Cardiac fibroblast (primary cell): ENCODE data around the gene FAIM2.

Source experiments
- DNase-seq, 2 donors: peaks; one replicate each; pipeline versions ENCODE4 v3.0.0 to v3.0.0-alpha.2; 2010; ENCODE audit warnings: low read depth in 2 of 2
- H3K4me3 ChIP-seq, 2 donors: replicated peaks in 1 of 2; 1 replicate in 1 of 2; 2 replicates in 1 of 2; pipeline ENCODE4 v1.5.1; 2011; ENCODE audit warnings: low read depth in 2 of 2, low read length in 2 of 2, mild to moderate bottlenecking in 2 of 2, moderate library complexity in 1 of 2
- CTCF ChIP-seq: IDR thresholded peaks from one replicate; pipeline ENCODE4 v1.5.1; 2011; ENCODE audit warnings: low read depth, mild to moderate bottlenecking, low read length, inconsistent platforms

FAIM2 gene

GRCh38 chr12:49932023-49932422 is 28.3 kb upstream of the FAIM2 start:
- no peak overlapping the region for H3K4me3 ChIP-seq
- DNase-seq, result no peak
- TF ChIP-seq CTCF, result no peak

GRCh38 chr12:49930515-49931288 is 27.0 kb upstream of the FAIM2 start:
- DNase-seq, result peak; percentile 64 to 82
- H3K4me3 ChIP-seq, result no peak overlapping the region
- TF ChIP-seq CTCF, result no peak

- H3K4me3 ChIP-seq, result no peak overlapping the region
- no peak for DNase-seq
- TF ChIP-seq CTCF, result no peak
Measured at GRCh38 chr12:49929581-49929980, 25.9 kb upstream of the FAIM2 start.

- H3K4me3 ChIP-seq, result no peak overlapping the region
- no peak for DNase-seq
- TF ChIP-seq CTCF, result no peak
Measured at GRCh38 chr12:49928471-49928870, 24.8 kb upstream of the FAIM2 start.

GRCh38 chr12:49925433-49926204 is 21.9 kb upstream of the FAIM2 start:
- TF ChIP-seq CTCF, result no peak
- H3K4me3 ChIP-seq, result no peak overlapping the region
- no peak for DNase-seq

- DNase-seq, result no peak
- TF ChIP-seq CTCF, result no peak
Measured at GRCh38 chr12:49924628-49925246, 21.0 kb upstream of the FAIM2 start.

More at GRCh38 chr12:49924628-49925246, 21.0 kb upstream of the FAIM2 start:
- H3K4me3 ChIP-seq, result no peak overlapping the region
